GM23338 (cell line): ENCODE measurements around the gene HSPG2. TPM values are rescaled to one million over a fixed set of nuclear protein-coding genes. Genes with fewer than 3 reads are reported as not detected.

Experiments used
- ATAC-seq: fragments of 200-7000 bp; cut with Tn5 transposase; 3 replicates; pipeline ENCODE4 v1.9.1; 2020
- DNase-seq: peaks from one replicate; pipeline ENCODE4 v3.0.0-alpha.2; 2015; ENCODE audit warnings: low spot score
- H2AFZ ChIP-seq: fragments of 200-600 bp; sonication (generic); 2 replicates; pipeline ENCODE4 v1.8.0; 2016; ENCODE audit warnings: antibody characterized with exemption, mild to moderate bottlenecking, moderate library complexity
- H3F3A ChIP-seq: fragments of 200-600 bp; sonication (generic); replicated peaks from 2 replicates; pipeline ENCODE4 v1.8.0; 2017; ENCODE audit warnings: antibody characterized with exemption, mixed run types, low read depth
- H3K27ac ChIP-seq: fragments of 200-600 bp; sonication (generic); 2 replicates; pipeline ENCODE4 v1.6.1; 2016; ENCODE audit warnings: low read depth
- H3K27me3 ChIP-seq: fragments of 200-600 bp; sonication (generic); 2 replicates; pipeline ENCODE4 v1.8.0; 2016; ENCODE audit warnings: mild to moderate bottlenecking, mixed run types, moderate library complexity; ENCODE audit not compliant: insufficient read depth
- H3K36me3 ChIP-seq: fragments of 200-600 bp; sonication (generic); 2 replicates; pipeline ENCODE4 v1.8.0; 2016; ENCODE audit warnings: mild to moderate bottlenecking; ENCODE audit not compliant: insufficient read depth
- H3K4me1 ChIP-seq: fragments of 200-600 bp; sonication (generic); 2 replicates; pipeline ENCODE4 v1.8.0; 2016; ENCODE audit warnings: mild to moderate bottlenecking, moderate library complexity; ENCODE audit not compliant: insufficient read depth
- H3K4me2 ChIP-seq: fragments of 200-600 bp; sonication (generic); 2 replicates; pipeline ENCODE4 v1.7.1; 2017; ENCODE audit warnings: mixed run types
- H3K4me3 ChIP-seq: fragments of 200-600 bp; sonication (generic); 2 replicates; pipeline ENCODE4 v1.6.1; 2016; ENCODE audit warnings: mixed run types
- H3K79me2 ChIP-seq: fragments of 200-600 bp; sonication (generic); replicated peaks from 2 replicates; pipeline ENCODE4 v1.8.0; 2017; ENCODE audit warnings: mild to moderate bottlenecking; ENCODE audit not compliant: insufficient read depth
- H3K9me2 ChIP-seq: fragments of 200-600 bp; sonication (generic); 2 replicates; pipeline ENCODE4 v1.8.0; 2017; ENCODE audit not compliant: insufficient read depth
- H4K20me1 ChIP-seq: fragments of 200-600 bp; sonication (generic); replicated peaks from 2 replicates; pipeline ENCODE4 v1.8.0; 2017; ENCODE audit warnings: mild to moderate bottlenecking; ENCODE audit not compliant: insufficient read depth
- H3K27ac Mint-ChIP-seq: 2 replicates; pipeline ENCODE4 v1.8.0; 2020; ENCODE audit warnings: inconsistent platforms, mild to moderate bottlenecking, moderate library complexity, mixed read lengths
- H3K27me3 Mint-ChIP-seq: 3 replicates; pipeline ENCODE4 v1.8.0; 2022; ENCODE audit warnings: low read depth, mild to moderate bottlenecking, moderate library complexity, mixed read lengths, inconsistent platforms; ENCODE audit not compliant: insufficient read depth, poor library complexity
- H3K36me3 Mint-ChIP-seq: 3 replicates; pipeline ENCODE4 v1.8.0; 2021; ENCODE audit warnings: low read depth, mild to moderate bottlenecking, inconsistent platforms, moderate library complexity, mixed read lengths
- H3K4me1 Mint-ChIP-seq: 3 replicates; pipeline ENCODE4 v1.8.0; 2020; ENCODE audit warnings: mild to moderate bottlenecking, inconsistent platforms, mixed read lengths
- H3K4me3 Mint-ChIP-seq: 3 replicates; pipeline ENCODE4 v1.8.0; 2021; ENCODE audit warnings: moderate library complexity, mild to moderate bottlenecking, inconsistent platforms, mixed read lengths
- H3K9me3 Mint-ChIP-seq: 3 replicates; pipeline ENCODE4 v1.8.0; 2020; ENCODE audit warnings: moderate library complexity, mild to moderate bottlenecking, inconsistent platforms, mixed read lengths
- CREB1 ChIP-seq: fragments of 250-450 bp; sonication (Bioruptor Pico); IDR thresholded peaks from 2 replicates; pipeline ENCODE4 v1.5.0; 2020; ENCODE audit warnings: low read depth, mild to moderate bottlenecking, moderate library complexity
- EZH2 ChIP-seq: fragments of 200-600 bp; sonication (generic); IDR thresholded peaks from one replicate; pipeline ENCODE4 v1.8.0; 2017; ENCODE audit warnings: antibody characterized with exemption, mild to moderate bottlenecking, low read depth; ENCODE audit not compliant: unreplicated experiment
- EZH2phosphoT487 ChIP-seq: fragments of 200-600 bp; sonication (generic); IDR thresholded peaks from one replicate; pipeline ENCODE4 v1.8.1; 2018; ENCODE audit warnings: antibody characterized with exemption; ENCODE audit not compliant: unreplicated experiment
- JUNB ChIP-seq: IDR thresholded peaks from one replicate; pipeline ENCODE4 v1.6.1; 2016; ENCODE audit warnings: antibody characterized with exemption; ENCODE audit not compliant: unreplicated experiment
- NANOG ChIP-seq: IDR thresholded peaks from 2 replicates; pipeline ENCODE4 v1.6.1; 2016; ENCODE audit warnings: antibody characterized with exemption, borderline replicate concordance
- POLR2AphosphoS5 ChIP-seq: IDR thresholded peaks from 2 replicates; pipeline ENCODE4 v1.6.1; 2016; ENCODE audit warnings: antibody characterized with exemption, low read depth
- STAT1 ChIP-seq: IDR thresholded peaks from one replicate; pipeline ENCODE4 v1.6.1; 2016; ENCODE audit warnings: antibody characterized with exemption; ENCODE audit not compliant: unreplicated experiment
- ZNF114 ChIP-seq: fragments of 250-450 bp; sonication (Bioruptor Pico); IDR thresholded peaks from 2 replicates; pipeline ENCODE4 v1.5.0; 2020; ENCODE audit warnings: mild to moderate bottlenecking, moderate library complexity
- ZNF331 ChIP-seq: fragments of 250-450 bp; sonication (Bioruptor Pico); IDR thresholded peaks from 2 replicates; pipeline ENCODE4 v1.5.0; 2020; ENCODE audit warnings: low read depth, mild to moderate bottlenecking, moderate library complexity
- polyA plus RNA-seq: library from polyadenylated mRNA; unstranded; fragments of >200 nt; fragmentation: Nextera tagmentation; extraction: Ambion mirVana; gene quantifications from 2 replicates; pipeline ENCODE4 v1.2.1, GENCODE V29; 2016
- total RNA-seq: library from RNA; depleted of rRNA; stranded (reverse); fragments of >200 nt; shearing (Covaris generic); gene quantifications from 2 replicates; pipeline ENCODE4 v1.2.3, GENCODE V29; 2014
- TF ChIP-seq, protein P1 (sequence below): fragments of 250-450 bp; sonication (Bioruptor Pico); IDR thresholded peaks from 2 replicates; pipeline ENCODE4 v1.5.0; 2020; ENCODE audit warnings: mild to moderate bottlenecking, moderate library complexity
- TF ChIP-seq, protein P2 (sequence below), 2 experiments: fragments of 200-600 bp in 1 of 2; sonication (generic) in 1 of 2; conservative IDR thresholded peaks; 2 replicates each; pipeline versions ENCODE4 v1.5.1 to v1.6.1; 2016 to 2017; ENCODE audit warnings: antibody characterized with exemption in 2 of 2, low read depth in 2 of 2, mild to moderate bottlenecking in 2 of 2, moderate library complexity in 1 of 2
- TF ChIP-seq, protein P3 (sequence below): IDR thresholded peaks from 2 replicates; pipeline ENCODE4 v1.6.1; 2016; ENCODE audit warnings: antibody characterized with exemption
- TF ChIP-seq, protein P4 (sequence below): IDR thresholded peaks from one replicate; pipeline ENCODE4 v1.6.1; 2018; ENCODE audit warnings: antibody characterized with exemption; ENCODE audit not compliant: unreplicated experiment

HSPG2 gene
- total and polyA plus RNA-seq, 2 experiments from 2014 or later, result 14.9 to 70.8 TPM

GRCh38 chr1:21925334-21925940 is 11.7 kb downstream of the HSPG2 start:
- Histone ChIP-seq H3K4me2 (no peak overlapping the region), H3K4me3 (no peak overlapping the region), H3K4me1 (peaks cover 24% of the 10 kb centered on the region), H2AFZ (no peak overlapping the region), H3K9me2 (no peaks in the 10 kb centered on the region), H3K36me3 (no peaks in the 10 kb centered on the region), H4K20me1 (no peaks in the 10 kb centered on the region; the same call in 1 of the 2 replicates), H3K79me2 (peaks cover 23% of the 10 kb centered on the region), H3K27ac (no peak overlapping the region), H3F3A (0 out of 2 replicates have a peak, but pooled peaks cover 5% of the 10 kb centered on the region), H3K27me3 (no peaks in the 10 kb centered on the region)
- H3K27ac Mint-ChIP-seq, result no peak overlapping the region
- H3K4me3 Mint-ChIP-seq, result no peak overlapping the region
- no peaks in the 10 kb centered on the region for H3K9me3 Mint-ChIP-seq
- peaks cover 39% of the 10 kb centered on the region for H3K4me1 Mint-ChIP-seq
- TF ChIP-seq CREB1 (CRISPR knock-in tag) (no peak), EZH2 (no peak), NANOG (no peak), JUNB (no peak), EZH2phosphoT487 (no peak), ZNF114 (CRISPR knock-in tag) (no peak), POLR2AphosphoS5 (no peak), ZNF331 (CRISPR knock-in tag) (no peak), STAT1 (no peak)
- TF ChIP-seq, protein P1, sequence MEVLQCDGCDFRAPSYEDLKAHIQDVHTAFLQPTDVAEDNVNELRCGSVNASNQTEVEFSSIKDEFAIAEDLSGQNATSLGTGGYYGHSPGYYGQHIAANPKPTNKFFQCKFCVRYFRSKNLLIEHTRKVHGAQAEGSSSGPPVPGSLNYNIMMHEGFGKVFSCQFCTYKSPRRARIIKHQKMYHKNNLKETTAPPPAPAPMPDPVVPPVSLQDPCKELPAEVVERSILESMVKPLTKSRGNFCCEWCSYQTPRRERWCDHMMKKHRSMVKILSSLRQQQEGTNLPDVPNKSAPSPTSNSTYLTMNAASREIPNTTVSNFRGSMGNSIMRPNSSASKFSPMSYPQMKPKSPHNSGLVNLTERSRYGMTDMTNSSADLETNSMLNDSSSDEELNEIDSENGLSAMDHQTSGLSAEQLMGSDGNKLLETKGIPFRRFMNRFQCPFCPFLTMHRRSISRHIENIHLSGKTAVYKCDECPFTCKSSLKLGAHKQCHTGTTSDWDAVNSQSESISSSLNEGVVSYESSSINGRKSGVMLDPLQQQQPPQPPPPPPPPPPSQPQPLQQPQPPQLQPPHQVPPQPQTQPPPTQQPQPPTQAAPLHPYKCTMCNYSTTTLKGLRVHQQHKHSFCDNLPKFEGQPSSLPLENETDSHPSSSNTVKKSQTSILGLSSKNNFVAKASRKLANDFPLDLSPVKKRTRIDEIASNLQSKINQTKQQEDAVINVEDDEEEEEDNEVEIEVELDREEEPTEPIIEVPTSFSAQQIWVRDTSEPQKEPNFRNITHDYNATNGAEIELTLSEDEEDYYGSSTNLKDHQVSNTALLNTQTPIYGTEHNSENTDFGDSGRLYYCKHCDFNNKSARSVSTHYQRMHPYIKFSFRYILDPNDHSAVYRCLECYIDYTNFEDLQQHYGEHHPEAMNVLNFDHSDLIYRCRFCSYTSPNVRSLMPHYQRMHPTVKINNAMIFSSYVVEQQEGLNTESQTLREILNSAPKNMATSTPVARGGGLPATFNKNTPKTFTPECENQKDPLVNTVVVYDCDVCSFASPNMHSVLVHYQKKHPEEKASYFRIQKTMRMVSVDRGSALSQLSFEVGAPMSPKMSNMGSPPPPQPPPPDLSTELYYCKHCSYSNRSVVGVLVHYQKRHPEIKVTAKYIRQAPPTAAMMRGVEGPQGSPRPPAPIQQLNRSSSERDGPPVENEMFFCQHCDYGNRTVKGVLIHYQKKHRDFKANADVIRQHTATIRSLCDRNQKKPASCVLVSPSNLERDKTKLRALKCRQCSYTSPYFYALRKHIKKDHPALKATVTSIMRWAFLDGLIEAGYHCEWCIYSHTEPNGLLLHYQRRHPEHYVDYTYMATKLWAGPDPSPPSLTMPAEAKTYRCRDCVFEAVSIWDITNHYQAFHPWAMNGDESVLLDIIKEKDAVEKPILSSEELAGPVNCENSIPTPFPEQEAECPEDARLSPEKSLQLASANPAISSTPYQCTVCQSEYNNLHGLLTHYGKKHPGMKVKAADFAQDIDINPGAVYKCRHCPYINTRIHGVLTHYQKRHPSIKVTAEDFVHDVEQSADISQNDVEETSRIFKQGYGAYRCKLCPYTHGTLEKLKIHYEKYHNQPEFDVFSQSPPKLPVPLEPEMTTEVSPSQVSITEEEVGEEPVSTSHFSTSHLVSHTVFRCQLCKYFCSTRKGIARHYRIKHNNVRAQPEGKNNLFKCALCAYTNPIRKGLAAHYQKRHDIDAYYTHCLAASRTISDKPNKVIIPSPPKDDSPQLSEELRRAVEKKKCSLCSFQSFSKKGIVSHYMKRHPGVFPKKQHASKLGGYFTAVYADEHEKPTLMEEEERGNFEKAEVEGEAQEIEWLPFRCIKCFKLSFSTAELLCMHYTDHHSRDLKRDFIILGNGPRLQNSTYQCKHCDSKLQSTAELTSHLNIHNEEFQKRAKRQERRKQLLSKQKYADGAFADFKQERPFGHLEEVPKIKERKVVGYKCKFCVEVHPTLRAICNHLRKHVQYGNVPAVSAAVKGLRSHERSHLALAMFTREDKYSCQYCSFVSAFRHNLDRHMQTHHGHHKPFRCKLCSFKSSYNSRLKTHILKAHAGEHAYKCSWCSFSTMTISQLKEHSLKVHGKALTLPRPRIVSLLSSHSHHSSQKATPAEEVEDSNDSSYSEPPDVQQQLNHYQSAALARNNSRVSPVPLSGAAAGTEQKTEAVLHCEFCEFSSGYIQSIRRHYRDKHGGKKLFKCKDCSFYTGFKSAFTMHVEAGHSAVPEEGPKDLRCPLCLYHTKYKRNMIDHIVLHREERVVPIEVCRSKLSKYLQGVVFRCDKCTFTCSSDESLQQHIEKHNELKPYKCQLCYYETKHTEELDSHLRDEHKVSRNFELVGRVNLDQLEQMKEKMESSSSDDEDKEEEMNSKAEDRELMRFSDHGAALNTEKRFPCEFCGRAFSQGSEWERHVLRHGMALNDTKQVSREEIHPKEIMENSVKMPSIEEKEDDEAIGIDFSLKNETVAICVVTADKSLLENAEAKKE (CRISPR knock-in tag), result no peak
- TF ChIP-seq, protein P2, sequence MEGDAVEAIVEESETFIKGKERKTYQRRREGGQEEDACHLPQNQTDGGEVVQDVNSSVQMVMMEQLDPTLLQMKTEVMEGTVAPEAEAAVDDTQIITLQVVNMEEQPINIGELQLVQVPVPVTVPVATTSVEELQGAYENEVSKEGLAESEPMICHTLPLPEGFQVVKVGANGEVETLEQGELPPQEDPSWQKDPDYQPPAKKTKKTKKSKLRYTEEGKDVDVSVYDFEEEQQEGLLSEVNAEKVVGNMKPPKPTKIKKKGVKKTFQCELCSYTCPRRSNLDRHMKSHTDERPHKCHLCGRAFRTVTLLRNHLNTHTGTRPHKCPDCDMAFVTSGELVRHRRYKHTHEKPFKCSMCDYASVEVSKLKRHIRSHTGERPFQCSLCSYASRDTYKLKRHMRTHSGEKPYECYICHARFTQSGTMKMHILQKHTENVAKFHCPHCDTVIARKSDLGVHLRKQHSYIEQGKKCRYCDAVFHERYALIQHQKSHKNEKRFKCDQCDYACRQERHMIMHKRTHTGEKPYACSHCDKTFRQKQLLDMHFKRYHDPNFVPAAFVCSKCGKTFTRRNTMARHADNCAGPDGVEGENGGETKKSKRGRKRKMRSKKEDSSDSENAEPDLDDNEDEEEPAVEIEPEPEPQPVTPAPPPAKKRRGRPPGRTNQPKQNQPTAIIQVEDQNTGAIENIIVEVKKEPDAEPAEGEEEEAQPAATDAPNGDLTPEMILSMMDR (conservative IDR thresholded peaks at IDR 0.05; ENCODE audit: low read depth in 2 of 2), result no peak
- TF ChIP-seq, protein P3, sequence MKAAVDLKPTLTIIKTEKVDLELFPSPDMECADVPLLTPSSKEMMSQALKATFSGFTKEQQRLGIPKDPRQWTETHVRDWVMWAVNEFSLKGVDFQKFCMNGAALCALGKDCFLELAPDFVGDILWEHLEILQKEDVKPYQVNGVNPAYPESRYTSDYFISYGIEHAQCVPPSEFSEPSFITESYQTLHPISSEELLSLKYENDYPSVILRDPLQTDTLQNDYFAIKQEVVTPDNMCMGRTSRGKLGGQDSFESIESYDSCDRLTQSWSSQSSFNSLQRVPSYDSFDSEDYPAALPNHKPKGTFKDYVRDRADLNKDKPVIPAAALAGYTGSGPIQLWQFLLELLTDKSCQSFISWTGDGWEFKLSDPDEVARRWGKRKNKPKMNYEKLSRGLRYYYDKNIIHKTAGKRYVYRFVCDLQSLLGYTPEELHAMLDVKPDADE, result no peak
- TF ChIP-seq, protein P4, sequence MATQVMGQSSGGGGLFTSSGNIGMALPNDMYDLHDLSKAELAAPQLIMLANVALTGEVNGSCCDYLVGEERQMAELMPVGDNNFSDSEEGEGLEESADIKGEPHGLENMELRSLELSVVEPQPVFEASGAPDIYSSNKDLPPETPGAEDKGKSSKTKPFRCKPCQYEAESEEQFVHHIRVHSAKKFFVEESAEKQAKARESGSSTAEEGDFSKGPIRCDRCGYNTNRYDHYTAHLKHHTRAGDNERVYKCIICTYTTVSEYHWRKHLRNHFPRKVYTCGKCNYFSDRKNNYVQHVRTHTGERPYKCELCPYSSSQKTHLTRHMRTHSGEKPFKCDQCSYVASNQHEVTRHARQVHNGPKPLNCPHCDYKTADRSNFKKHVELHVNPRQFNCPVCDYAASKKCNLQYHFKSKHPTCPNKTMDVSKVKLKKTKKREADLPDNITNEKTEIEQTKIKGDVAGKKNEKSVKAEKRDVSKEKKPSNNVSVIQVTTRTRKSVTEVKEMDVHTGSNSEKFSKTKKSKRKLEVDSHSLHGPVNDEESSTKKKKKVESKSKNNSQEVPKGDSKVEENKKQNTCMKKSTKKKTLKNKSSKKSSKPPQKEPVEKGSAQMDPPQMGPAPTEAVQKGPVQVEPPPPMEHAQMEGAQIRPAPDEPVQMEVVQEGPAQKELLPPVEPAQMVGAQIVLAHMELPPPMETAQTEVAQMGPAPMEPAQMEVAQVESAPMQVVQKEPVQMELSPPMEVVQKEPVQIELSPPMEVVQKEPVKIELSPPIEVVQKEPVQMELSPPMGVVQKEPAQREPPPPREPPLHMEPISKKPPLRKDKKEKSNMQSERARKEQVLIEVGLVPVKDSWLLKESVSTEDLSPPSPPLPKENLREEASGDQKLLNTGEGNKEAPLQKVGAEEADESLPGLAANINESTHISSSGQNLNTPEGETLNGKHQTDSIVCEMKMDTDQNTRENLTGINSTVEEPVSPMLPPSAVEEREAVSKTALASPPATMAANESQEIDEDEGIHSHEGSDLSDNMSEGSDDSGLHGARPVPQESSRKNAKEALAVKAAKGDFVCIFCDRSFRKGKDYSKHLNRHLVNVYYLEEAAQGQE, result no peak
- peaks cover 7% of the 10 kb centered on the region for H3K36me3 Mint-ChIP-seq
- no peak for DNase-seq
- ATAC-seq, result no peak
- peaks cover 16% of the 10 kb centered on the region for H3K27me3 Mint-ChIP-seq
